ENCODE results near the gene ANXA6.

ANXA6 gene

GRCh38 chr5:151151793-151152192, 5.8 kb downstream of the ANXA6 start:
- DNase-seq = peak; percentile 73 to 83

DNA sequence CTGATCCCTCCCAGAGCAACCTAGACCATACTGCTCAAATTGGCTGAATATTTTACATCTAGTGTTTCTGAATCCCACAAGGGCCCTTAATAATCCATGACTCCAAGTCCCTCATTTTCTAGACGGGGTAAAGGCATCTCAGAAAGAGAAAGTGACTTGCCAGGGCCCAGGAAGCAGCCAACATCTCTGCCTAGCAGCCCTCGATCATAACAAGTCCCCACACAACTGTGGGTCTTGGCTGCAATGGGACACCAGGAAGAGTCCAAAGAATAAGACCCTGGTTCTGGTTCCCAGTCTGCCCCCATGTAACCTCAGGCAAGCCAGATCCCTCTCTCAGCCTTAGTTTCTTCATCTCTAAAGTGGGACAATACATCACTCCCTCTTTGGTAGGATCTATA, 6.3 kb downstream of the ANXA6 start:
- peak in 1 of 2 experiments; percentile 13 for DNase-seq

DNA sequence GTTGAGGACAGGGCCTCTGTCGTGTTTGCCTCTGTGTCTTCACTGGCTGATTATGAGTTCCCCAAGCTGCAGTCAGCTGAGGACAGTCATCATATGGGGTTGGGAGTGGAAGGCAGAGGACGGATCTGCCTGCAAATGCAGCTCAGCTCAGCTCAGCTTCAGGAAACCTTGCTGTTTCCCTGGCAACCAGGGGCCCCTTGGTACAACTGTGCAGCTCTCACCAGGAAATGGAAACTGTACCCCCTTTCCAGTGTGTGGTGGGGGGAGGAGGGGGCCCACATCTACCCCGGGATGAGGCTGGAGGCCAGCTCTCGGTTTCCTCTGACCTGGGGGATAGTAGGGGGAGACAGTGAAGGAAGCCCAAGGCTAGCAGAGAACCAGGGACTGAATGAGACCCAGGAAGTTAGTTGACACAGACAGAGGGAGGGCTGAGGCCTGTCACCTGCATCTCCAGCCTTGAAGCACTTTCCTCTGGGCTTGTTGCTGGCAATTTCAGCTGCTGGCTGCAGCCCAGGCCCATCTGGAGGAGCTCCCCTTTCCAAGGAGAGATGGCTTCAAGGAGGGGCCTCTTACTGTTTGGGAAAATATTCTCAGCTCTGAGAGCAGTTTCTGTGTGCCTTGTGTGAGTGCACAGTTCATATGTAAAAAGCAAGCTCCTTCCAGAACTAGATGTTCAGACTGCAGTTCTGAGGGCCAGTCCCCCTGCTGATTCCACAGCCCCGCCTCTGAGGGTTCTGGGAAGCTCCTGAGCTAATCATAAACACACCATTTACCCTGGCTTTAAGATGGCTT, 6.9 kb downstream of the ANXA6 start:
- peak; percentile 62 to 76 for DNase-seq

GRCh38 chr5:151148583-151148982, 9.0 kb downstream of the ANXA6 start:
- no peak for DNase-seq

DNA sequence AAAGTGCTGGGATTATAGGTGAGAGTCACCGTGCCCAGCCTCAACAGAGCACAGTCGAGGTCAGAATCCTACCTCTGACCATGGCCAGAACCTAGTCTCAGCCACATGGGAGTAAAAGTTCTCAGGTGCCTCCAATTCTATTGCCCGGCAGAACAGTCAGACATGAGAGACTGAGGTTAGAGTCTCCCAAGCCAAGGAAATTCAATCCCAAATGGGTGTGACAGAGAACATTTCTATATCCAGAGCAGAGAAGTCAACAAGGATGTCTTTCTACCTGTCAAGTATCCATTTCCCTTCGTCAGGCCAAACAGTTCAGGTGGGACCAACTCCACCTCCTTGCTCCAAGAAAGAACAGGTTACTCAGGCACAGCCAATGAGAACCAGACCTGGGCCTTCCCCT, 10.5 kb downstream of the ANXA6 start:
- DNase-seq = no peak

DNA sequence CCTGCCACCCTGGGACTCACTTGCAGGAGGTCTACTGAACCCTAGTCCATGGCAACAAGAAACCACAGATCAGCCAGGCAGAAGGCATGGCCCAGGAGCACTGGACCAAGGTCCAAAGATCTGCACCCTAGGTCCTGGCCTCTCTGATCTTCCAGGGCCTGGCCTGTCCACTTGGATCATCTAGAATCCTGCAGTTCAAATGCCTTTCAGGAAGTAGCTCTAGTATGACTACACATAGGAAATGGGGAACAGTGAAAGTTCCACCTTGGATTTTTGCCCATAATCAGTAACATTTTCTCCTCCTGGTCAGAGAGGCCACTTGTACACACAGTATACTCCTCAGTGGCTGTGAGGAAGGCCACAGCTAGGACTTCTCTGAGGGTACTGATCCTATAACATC, 11.5 kb downstream of the ANXA6 start:
- DNase-seq = no peak

- no peak for DNase-seq
Measured at GRCh38 chr5:151144922-151145321, 12.7 kb downstream of the ANXA6 start.

DNA sequence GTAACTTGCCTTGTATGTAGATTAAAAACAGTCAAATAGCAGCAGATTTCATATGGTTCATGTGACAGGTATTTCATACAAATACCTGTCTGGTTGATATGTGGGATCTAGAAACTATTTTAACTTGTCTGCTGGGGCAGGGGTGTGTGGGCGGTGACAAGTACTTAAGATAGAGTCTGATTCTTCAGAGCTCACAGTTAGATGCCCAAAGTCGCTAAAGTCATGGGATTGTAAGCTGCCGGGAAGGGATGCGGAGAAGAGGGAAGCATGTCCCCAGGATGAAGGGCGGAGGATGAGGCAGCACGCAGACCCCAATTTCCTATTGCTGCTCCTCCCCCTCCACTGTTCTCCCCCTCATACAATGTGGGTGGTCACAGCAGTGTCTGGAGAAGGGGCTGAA, 13.3 kb downstream of the ANXA6 start:
- DNase-seq = no peak

GRCh38 chr5:151143645-151144044, 13.9 kb downstream of the ANXA6 start:
- no peak for DNase-seq

- DNase-seq = no peak
Measured at GRCh38 chr5:151142933-151143332, 14.6 kb downstream of the ANXA6 start.

DNA sequence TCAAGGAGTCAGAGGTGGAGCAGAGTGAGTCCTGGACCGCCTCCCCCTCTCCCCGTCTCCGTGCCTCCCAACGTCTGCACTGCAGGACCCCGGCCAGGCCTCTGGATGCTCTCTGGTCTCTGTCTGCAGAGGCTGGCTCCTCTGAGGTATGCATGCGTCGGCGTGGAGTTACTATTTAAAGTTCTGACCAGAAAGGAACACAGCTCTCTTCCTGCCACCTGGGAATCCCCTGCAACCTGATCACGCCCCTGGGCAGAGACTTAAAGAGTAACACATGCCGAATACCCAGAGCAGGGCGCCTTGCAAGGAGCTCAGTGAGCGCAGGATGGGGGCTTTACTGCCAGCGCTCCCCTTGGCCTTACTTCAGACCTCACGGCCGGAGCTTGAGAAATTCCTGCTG, 16.0 kb downstream of the ANXA6 start:
- DNase-seq = peak; percentile 67 to 73

DNA sequence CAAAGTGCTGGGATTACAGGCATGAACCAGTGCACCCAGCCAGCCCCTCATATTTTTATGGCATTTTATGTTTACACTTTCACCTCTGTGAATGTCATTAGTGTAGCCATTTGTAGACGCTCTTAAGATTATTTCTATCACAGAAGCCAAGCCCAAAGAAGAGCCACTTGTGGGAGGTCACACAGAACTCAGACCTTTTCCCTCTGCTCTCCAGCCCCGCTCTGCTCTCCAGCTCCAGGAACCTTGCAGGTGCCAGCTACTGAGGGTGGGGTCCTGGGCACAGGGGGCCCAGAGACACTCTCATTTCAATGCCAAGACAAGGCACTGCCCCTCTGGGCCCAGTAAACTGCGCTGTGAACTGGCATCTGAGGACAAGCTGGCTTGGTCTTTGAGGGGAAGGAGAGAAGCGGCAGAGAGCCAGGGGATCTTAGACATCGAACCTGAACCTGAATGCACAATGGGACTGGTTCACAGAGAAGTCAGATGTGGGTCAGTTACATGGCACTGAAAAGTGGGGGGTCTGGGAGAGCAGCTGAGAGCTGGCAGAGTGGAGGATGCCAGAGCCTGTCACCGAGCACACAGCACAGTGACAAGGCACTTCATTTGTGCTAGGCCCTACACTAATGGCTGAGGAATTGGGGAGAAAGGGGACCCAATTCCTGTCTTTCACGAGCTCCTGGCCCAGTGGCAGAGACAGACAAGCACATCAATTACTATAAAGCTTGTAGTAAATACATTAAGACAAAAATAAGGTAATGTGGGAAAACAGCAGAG, 16.7 kb downstream of the ANXA6 start:
- DNase-seq = no peak

DNA sequence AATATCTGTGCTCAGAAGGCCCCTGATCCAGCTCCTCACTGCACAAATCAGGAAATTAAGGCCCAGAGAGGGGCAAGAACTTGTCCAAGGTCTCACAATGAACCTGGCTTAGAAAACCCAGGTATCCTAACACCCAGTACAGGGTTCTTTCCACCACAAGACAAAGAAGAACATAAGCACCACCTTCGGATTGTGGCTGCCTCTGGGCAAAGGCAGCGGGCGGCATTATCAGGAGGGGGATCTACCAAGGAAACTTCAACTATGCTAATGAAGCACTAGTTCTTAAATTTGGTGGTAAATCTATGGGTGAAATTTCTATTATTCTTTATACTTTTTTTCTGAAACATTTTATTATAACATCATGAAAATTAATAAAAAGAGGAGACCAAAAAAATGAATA, 17.9 kb downstream of the ANXA6 start:
- peak in 1 of 2 experiments; percentile 28 for DNase-seq

DNA sequence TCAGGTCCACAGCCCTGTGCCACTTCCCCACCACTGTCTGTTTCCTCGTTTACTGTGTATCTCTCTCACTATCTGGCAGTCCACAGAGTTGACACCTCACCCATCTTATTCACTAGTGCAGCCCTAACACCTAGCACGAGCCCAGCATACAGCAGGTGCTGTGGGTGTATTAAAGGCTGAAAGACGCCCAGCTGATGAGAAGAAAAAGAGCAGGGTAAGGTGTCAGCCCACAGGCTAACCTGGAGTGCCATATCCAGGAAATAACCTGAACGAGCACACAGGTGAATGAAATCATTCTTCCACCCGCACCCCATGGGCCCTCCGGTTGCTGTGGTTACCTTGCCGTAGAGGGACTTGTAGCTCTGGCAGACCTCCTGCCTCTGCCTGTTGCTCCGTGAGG, 18.6 kb downstream of the ANXA6 start:
- no peak for DNase-seq

DNA sequence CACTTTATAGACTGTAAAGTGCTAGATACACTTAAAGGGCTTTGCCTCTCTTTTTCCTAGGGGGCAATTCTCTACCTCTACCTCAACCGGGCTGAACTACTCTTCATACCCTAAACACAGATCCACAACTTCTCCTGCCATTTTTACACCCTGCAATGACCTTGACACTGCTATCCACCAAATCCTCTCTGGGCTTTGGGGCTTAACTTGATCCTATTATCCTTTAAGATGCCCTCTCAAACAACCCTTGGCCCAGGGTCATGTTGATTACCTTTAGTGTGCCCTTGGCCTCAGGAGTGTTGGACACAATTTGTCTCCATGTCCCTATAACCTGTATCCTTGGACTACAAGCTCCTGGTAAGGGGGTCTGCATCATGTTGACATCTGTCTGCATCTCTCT, 19.5 kb downstream of the ANXA6 start:
- DNase-seq = no peak

GRCh38 chr5:151137067-151137825, 20.3 kb downstream of the ANXA6 start:
- no peak for DNase-seq

GRCh38 chr5:151134228-151134627, 23.4 kb downstream of the ANXA6 start:
- DNase-seq = no peak

DNA sequence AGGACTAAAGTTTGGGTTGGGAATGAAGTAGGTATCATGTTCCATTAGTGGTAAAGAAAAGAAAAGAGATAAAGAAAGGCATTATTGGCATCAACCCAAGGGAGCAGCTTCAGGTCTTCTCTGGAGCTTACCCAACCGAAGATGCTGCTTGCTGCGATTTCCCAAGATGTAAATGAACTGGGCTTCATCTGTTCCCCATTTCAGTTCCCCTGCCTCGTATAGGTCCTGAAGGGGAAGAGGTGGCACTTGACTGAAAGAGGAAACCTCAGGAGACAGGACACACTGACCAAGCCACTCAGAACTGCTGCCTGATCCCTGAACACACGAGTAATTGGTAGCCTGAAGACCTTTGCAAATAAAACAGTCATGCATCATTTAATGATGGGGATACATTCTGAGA, 24.6 kb downstream of the ANXA6 start:
- no peak for DNase-seq

DNA sequence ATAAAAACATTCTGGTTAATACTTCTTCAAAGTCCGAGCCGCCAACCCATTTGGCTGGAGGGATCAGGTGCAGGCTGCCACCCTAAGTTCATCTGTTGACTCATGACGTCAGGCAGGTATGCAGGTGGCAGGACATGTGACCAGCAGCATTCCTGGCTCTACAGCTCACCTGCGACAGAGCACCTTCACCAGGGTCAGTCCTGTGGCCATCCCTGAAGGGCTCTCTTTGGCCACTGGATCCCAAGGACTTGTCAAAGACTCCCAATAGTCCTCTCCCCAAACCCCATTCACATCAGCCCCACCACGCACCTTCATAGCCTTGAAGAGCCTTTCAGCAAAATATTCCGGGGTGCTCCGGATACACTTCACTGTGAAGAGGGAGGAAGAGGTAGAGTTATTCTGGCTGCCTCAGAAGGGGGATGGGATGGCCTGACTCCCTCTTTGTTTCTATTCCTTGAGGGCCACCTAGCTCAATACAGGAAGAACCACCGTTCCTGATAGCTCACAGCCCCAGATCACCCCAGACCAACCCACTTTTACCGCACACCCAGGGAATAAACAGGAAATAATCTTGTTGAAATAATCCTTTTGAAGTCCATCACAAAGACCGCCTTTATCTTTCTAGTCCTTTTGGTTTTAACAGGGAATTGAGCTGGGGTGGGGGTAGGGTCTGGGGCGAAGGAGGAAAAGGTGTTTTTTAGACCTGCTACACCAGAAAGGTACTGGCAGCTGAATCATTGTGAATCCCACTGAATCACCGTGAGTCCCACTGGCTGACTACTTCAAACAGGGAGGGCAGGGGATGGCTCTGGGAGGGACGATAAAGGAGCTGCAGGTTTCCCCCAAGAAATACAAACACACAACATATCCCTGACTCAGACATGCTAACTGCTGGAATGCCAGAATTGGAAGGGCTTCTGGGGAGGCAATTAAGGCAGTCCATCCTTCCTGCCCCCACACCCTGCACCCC, 26.4 kb downstream of the ANXA6 start:
- DNase-seq = peak in 1 of 2 experiments; percentile 22

- no peak for DNase-seq
Measured at GRCh38 chr5:151130235-151130921, 27.2 kb downstream of the ANXA6 start.

DNA sequence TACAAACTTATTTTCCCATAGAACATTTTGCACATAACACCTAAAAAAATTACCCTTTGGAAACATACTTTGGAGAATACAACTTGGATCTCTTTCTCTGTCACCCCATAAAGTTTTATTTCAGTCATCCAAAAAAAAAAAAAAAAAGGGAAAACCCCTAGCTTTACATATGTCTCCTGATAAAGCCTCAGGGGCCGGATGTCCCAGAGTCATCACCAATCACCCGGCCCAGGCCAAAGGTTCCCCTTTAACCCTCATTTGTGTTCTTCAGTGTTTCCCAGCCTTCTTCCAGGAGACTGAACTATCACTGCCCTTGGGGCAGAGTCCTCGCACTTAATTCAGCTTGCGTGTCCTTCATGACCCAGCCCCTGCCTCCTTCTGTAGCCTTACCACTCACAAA, 28.8 kb downstream of the ANXA6 start:
- no peak for DNase-seq

DNA sequence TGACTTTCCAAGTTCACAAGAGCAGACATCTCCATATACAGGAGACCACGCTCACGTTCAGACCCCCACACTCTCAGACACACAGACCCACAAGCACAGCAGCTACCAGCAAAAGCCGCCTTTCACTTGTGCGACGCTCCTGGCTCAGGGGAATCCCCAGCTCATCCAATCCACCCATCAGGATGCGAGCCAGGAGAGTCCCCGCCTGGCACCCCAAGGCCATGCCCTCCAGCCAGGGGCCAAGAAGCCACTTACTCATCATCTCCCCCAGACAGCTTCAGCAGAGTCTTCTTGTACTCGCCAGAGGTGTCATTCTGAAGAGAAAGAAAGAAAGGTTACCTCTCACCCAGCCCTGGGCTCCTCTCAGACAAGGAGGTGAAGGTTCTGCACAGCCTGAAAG, 29.7 kb downstream of the ANXA6 start:
- no peak for DNase-seq
